K562 (cell line): Measurements from ENCODE around the gene WDR18. TPM values are rescaled to one million over a fixed set of nuclear protein-coding genes. Genes with fewer than 3 reads are reported as not detected.

ENCODE experiments used
- BDP1 ChIP-seq: IDR thresholded peaks from 3 replicates; pipeline ENCODE4 v1.6.1; 2011; ENCODE audit not compliant: insufficient read length, insufficient read depth
- HMG20A ChIP-seq: fragments of 450-650 bp; formaldehyde crosslinking; conservative IDR thresholded peaks from 2 replicates; pipeline ENCODE4 v1.4.0; 2020; ENCODE audit warnings: mild to moderate bottlenecking, mixed read lengths
- JUN ChIP-seq, 2 experiments: sonication (generic) in 1 of 2; formaldehyde crosslinking in 1 of 2; IDR thresholded peaks; 2 replicates each; pipeline versions ENCODE4 v1.6.1 to v1.8.0; 2012 to 2022; ENCODE audit warnings: borderline replicate concordance in 2 of 2, mild to moderate bottlenecking in 2 of 2, improper control_type of control experiment in 1 of 2, low read depth in 1 of 2, low read length in 1 of 2, missing genetic modification reagents in 1 of 2
- KDM1A ChIP-seq, 2 experiments: fragments of 450-650 bp; IDR thresholded peaks; 2 replicates each; pipeline ENCODE4 v1.6.1; 2016; ENCODE audit warnings: mild to moderate bottlenecking in 2 of 2
- PKNOX1 ChIP-seq: fragments of 450-650 bp; IDR thresholded peaks from 2 replicates; pipeline ENCODE4 v1.6.1; 2016
- POLR3G ChIP-seq: IDR thresholded peaks from 2 replicates; pipeline ENCODE4 v1.6.1; 2011; ENCODE audit not compliant: insufficient read length, insufficient replicate concordance; ENCODE audit errors: extremely low read depth
- PREB ChIP-seq: sonication (generic); formaldehyde crosslinking; IDR thresholded peaks from 2 replicates; pipeline ENCODE4 v1.8.1; 2023; ENCODE audit warnings: mild to moderate bottlenecking, missing genetic modification reagents
- PTBP1 ChIP-seq: fragments of 200-400 bp; formaldehyde crosslinking; IDR thresholded peaks from 2 replicates; pipeline ENCODE4 v1.6.1; 2017; ENCODE audit warnings: low read depth, low read length
- SUPT5H ChIP-seq: fragments of 450-650 bp; IDR thresholded peaks from 2 replicates; pipeline ENCODE4 v1.6.1; 2016
- THRAP3 ChIP-seq: fragments of 450-650 bp; IDR thresholded peaks from 2 replicates; pipeline ENCODE4 v1.6.1; 2016; ENCODE audit warnings: mild to moderate bottlenecking, inconsistent platforms, borderline replicate concordance
- ZC3H4 ChIP-seq: sonication (generic); formaldehyde crosslinking; IDR thresholded peaks from 2 replicates; pipeline ENCODE4 v1.9.0; 2021; ENCODE audit warnings: missing genetic modification reagents, borderline replicate concordance
- ZNF263 ChIP-seq: sonication (generic); formaldehyde crosslinking; IDR thresholded peaks from 2 replicates; pipeline ENCODE4 v1.8.0; 2022; ENCODE audit warnings: mild to moderate bottlenecking, missing genetic modification reagents, borderline replicate concordance
- ZNF785 ChIP-seq: fragments of 250-450 bp; sonication (Bioruptor Pico); IDR thresholded peaks from 2 replicates; pipeline ENCODE4 v1.4.0; 2020; ENCODE audit warnings: mild to moderate bottlenecking
- polyA plus RNA-seq, 8 experiments: library from polyadenylated mRNA; depleted of rRNA in 4 of 8; stranded (reverse) in 5 of 8; unstranded in 3 of 8; fragments of >200 nt; fragmentation: Nextera tagmentation in 2 of 8; fragmentation: Illumina TruSeq in 1 of 8; extraction: Ambion mirVana in 2 of 8; extraction: Trizol in 1 of 8; gene quantifications; 2 replicates each; pipeline versions ENCODE4 v1.2.1 to v1.2.3, GENCODE V29; 2011 to 2014; ENCODE audit warnings: inconsistent platforms in 1 of 8, missing spikeins in 1 of 8
- total RNA-seq, 7 experiments: library from RNA; depleted of rRNA in 6 of 7; stranded (reverse); fragments of >200 nt in 6 of 7; fragmentation: Illumina TruSeq in 2 of 7; extraction: Trizol in 2 of 7; gene quantifications; 2 replicates each; pipeline versions ENCODE4 v1.2.1 to v1.2.3, GENCODE V29; 2011 to 2021; ENCODE audit warnings: low replicate concordance in 1 of 7
- TF ChIP-seq, protein P1 (sequence below): sonication (generic); formaldehyde crosslinking; IDR thresholded peaks from 2 replicates; pipeline ENCODE4 v1.8.1; 2023; ENCODE audit warnings: mild to moderate bottlenecking, missing genetic modification reagents
- TF ChIP-seq, protein P2 (sequence below): fragments of 450-650 bp; IDR thresholded peaks from 2 replicates; pipeline ENCODE4 v1.6.1; 2016; ENCODE audit warnings: borderline replicate concordance
- TF ChIP-seq, protein P3 (sequence below), 2 experiments: fragments of 450-650 bp in 1 of 2; IDR thresholded peaks; 2 replicates each; pipeline ENCODE4 v1.6.1; 2011 to 2017; ENCODE audit warnings: low read depth in 2 of 2, antibody characterized with exemption in 1 of 2, borderline replicate concordance in 1 of 2, low read length in 1 of 2, mild to moderate bottlenecking in 1 of 2, mixed read lengths in 1 of 2; ENCODE audit not compliant: control insufficient read depth in 1 of 2

Gene WDR18
- total and polyA plus RNA-seq, 9 of the 15 experiments (the other 6 are each of a cell fraction or from before 2014, with no cell fraction given) = 0.65 to 181 (median 30.1) TPM

DNA sequence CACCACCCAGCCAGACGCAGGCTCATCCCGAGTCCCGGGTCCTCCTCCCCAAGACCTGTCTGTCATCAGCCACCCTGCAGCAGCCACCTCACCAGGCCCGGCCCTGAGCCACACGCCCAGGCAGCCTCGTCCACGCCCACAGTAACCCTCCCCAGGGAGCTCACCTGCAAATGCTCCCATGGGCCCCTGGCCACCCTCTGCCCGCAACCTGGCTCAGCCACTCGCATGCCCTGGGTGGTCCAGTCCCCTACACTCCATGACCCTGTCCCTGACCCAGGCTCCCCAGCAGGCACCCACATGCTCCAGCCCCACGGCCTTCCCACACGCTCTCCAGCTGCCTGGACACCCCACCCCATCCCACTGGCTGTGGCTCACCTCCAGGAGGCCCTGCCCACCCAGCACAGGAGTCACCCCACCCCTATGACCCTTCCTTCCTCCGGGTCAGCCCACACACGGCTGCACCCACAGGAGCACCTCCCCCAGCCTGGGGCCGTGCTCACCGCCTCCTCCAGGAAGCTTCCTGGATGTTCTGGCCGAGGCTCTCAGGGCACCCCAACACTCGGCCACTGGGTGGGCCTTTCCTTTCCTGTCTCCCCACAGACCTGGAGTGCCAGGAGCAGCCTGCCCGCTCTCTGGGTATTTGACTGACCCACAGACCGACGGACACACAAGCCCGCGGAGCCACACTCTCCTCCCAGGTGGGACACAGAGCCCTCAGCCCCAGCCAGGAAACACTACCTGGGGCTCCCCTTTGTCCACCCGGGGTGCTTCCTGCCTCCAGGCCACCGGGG, 33.2 kb downstream of the WDR18 start (continued):
- TF ChIP-seq PKNOX1 (peak; percentile 84), JUN (IDR thresholded peaks at IDR 0.05; ENCODE audit: borderline replicate concordance, low read depth, low read length) (no peak), JUN (CRISPR knock-in tag; IDR thresholded peaks at IDR 0.05; ENCODE audit: borderline replicate concordance) (no peak), PTBP1 (no peak), ZNF263 (CRISPR knock-in tag) (peak; percentile 86), SUPT5H (no peak), KDM1A (IDR thresholded peaks at IDR 0.05) (peak; percentile 6 to 26; a peak in 1 of 4 replicates), ZNF785 (CRISPR knock-in tag) (no peak), ZC3H4 (CRISPR knock-in tag) (no peak), HMG20A (CRISPR knock-in tag) (no peak), PREB (CRISPR knock-in tag) (no peak), THRAP3 (no peak), POLR3G (no peak), BDP1 (no peak)
- TF ChIP-seq, protein P1, sequence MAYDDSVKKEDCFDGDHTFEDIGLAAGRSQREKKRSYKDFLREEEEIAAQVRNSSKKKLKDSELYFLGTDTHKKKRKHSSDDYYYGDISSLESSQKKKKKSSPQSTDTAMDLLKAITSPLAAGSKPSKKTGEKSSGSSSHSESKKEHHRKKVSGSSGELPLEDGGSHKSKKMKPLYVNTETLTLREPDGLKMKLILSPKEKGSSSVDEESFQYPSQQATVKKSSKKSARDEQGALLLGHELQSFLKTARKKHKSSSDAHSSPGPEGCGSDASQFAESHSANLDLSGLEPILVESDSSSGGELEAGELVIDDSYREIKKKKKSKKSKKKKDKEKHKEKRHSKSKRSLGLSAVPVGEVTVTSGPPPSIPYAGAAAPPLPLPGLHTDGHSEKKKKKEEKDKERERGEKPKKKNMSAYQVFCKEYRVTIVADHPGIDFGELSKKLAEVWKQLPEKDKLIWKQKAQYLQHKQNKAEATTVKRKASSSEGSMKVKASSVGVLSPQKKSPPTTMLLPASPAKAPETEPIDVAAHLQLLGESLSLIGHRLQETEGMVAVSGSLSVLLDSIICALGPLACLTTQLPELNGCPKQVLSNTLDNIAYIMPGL (CRISPR knock-in tag) = no peak
- TF ChIP-seq, protein P2, sequence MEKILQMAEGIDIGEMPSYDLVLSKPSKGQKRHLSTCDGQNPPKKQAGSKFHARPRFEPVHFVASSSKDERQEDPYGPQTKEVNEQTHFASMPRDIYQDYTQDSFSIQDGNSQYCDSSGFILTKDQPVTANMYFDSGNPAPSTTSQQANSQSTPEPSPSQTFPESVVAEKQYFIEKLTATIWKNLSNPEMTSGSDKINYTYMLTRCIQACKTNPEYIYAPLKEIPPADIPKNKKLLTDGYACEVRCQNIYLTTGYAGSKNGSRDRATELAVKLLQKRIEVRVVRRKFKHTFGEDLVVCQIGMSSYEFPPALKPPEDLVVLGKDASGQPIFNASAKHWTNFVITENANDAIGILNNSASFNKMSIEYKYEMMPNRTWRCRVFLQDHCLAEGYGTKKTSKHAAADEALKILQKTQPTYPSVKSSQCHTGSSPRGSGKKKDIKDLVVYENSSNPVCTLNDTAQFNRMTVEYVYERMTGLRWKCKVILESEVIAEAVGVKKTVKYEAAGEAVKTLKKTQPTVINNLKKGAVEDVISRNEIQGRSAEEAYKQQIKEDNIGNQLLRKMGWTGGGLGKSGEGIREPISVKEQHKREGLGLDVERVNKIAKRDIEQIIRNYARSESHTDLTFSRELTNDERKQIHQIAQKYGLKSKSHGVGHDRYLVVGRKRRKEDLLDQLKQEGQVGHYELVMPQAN = no peak
- TF ChIP-seq, protein P3, sequence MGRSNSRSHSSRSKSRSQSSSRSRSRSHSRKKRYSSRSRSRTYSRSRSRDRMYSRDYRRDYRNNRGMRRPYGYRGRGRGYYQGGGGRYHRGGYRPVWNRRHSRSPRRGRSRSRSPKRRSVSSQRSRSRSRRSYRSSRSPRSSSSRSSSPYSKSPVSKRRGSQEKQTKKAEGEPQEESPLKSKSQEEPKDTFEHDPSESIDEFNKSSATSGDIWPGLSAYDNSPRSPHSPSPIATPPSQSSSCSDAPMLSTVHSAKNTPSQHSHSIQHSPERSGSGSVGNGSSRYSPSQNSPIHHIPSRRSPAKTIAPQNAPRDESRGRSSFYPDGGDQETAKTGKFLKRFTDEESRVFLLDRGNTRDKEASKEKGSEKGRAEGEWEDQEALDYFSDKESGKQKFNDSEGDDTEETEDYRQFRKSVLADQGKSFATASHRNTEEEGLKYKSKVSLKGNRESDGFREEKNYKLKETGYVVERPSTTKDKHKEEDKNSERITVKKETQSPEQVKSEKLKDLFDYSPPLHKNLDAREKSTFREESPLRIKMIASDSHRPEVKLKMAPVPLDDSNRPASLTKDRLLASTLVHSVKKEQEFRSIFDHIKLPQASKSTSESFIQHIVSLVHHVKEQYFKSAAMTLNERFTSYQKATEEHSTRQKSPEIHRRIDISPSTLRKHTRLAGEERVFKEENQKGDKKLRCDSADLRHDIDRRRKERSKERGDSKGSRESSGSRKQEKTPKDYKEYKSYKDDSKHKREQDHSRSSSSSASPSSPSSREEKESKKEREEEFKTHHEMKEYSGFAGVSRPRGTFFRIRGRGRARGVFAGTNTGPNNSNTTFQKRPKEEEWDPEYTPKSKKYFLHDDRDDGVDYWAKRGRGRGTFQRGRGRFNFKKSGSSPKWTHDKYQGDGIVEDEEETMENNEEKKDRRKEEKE (IDR thresholded peaks at IDR 0.05; ENCODE audit: borderline replicate concordance in 1 of 2, control insufficient read depth in 1 of 2, low read depth in 2 of 2, low read length in 1 of 2) = no peak
